Endothelial cell of umbilical vein (primary cell): ENCODE data around the gene MAPK13.
A peak's percentile ranks its signal among the peaks of the same experiment; 100 is the strongest.

ENCODE experiments used
- EZH2 ChIP-seq: IDR thresholded peaks from 2 replicates; pipeline ENCODE4 v1.6.1; 2012; ENCODE audit warnings: borderline replicate concordance, low read depth, mild to moderate bottlenecking, moderate library complexity, low read length, inconsistent platforms; ENCODE audit not compliant: severe bottlenecking
- POLR2A ChIP-seq: IDR thresholded peaks from 2 replicates; pipeline ENCODE4 v1.6.1; 2012; ENCODE audit warnings: low read depth, mild to moderate bottlenecking, control low read depth, low read length
- TF ChIP-seq, protein P1 (sequence below), 2 donors: IDR thresholded peaks; 1 replicate in 1 of 2; 2 replicates in 1 of 2; pipeline ENCODE4 v1.5.1; 2011; ENCODE audit warnings: low read length in 2 of 2, mild to moderate bottlenecking in 2 of 2, moderate library complexity in 2 of 2, control low read depth in 1 of 2, inconsistent platforms in 1 of 2, low read depth in 1 of 2; ENCODE audit not compliant: insufficient read depth in 1 of 2; ENCODE audit errors: extremely low read depth in 1 of 2
- TF ChIP-seq, protein P2 (sequence below): IDR thresholded peaks from 2 replicates; pipeline ENCODE4 v1.6.1; 2011; ENCODE audit not compliant: insufficient read depth, insufficient read length

DNA sequence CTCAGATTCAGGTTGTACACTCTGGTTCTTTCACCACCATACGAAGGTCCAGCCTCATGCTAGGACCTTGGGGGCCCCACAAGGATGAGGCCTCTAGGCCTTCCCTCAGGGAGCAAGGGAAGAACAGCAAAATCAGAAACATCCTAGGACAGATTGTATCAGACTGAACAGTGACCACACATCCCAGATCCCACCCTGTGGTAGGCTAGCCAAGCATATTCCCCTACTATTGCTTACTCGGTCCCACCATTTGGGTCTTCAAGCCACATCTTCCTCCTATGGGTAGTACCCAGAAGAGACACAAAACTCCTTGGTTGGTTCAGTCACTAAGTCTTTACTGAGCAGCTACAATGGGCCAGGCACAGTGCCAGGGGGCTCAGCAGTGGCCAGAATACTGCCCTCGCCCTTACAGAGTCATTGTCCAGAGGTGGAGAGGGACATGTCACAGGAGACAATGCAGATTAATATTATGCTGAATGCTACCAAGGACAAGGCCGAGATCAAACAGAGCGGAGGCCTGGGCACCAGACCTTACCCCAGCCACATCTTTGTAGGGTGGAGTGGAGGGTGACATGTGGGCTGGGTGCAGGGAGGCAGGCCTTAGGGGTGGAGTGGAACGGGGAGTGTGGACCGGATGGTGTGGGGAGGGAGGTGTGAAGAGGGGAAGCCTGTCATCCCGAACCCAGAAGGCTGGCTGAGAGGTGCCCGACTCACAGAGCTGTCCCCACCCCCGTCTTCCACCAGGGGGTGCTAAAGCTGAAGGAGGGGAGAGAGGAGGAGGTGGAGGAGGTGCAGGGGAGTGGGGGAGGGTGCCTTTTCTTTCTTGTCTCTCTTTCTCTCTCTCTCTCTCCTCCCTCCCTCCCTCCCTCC lies 6.8 kb upstream of the MAPK13 start:
- TF ChIP-seq EZH2: no peak
- TF ChIP-seq, protein P1, sequence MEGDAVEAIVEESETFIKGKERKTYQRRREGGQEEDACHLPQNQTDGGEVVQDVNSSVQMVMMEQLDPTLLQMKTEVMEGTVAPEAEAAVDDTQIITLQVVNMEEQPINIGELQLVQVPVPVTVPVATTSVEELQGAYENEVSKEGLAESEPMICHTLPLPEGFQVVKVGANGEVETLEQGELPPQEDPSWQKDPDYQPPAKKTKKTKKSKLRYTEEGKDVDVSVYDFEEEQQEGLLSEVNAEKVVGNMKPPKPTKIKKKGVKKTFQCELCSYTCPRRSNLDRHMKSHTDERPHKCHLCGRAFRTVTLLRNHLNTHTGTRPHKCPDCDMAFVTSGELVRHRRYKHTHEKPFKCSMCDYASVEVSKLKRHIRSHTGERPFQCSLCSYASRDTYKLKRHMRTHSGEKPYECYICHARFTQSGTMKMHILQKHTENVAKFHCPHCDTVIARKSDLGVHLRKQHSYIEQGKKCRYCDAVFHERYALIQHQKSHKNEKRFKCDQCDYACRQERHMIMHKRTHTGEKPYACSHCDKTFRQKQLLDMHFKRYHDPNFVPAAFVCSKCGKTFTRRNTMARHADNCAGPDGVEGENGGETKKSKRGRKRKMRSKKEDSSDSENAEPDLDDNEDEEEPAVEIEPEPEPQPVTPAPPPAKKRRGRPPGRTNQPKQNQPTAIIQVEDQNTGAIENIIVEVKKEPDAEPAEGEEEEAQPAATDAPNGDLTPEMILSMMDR (IDR thresholded peaks at IDR 0.05; ENCODE audit: extremely low read depth in 1 of 2, insufficient read depth in 1 of 2, low read depth in 1 of 2, low read length in 2 of 2): peak; percentile 54 to 92
- no peak for TF ChIP-seq POLR2A
- TF ChIP-seq, protein P2, sequence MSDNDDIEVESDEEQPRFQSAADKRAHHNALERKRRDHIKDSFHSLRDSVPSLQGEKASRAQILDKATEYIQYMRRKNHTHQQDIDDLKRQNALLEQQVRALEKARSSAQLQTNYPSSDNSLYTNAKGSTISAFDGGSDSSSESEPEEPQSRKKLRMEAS: no peak
